NCI-H345 (cell line): Measurements from ENCODE around the gene TENT4B.
"Not testable (repeated sequence)": the region's sequence is repeated elsewhere in the genome, so short reads cannot be mapped to it uniquely, and the experiment has no call there.

Source experiments
- DNase-seq: peaks from one replicate; lab custom pipeline; 2025; lab: John Stamatoyannopoulos, UW

TENT4B gene

GRCh38 chr16:50154420-50154950 is 1.4 kb downstream of the TENT4B start:
- no peak for DNase-seq

DNA sequence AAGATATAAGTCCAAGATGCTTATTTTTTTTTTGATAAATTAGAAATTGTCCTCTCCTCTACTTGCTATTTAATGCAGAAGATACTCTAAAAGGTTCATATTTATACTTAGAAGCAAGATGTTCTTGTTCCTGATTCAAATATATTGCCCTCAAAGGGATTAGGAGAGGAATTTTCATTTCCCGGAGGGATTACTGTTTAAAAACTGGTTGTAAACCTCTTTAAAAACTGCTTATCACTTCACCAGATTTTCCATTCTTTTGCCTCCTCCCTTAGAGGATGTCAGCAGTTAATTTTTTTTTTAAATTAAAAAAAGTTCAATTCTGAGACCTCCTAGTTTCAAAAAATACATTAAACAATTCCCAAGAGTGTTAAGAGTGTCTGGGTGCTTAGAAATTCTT is 2.8 kb downstream of the TENT4B start:
- no peak for DNase-seq

DNA sequence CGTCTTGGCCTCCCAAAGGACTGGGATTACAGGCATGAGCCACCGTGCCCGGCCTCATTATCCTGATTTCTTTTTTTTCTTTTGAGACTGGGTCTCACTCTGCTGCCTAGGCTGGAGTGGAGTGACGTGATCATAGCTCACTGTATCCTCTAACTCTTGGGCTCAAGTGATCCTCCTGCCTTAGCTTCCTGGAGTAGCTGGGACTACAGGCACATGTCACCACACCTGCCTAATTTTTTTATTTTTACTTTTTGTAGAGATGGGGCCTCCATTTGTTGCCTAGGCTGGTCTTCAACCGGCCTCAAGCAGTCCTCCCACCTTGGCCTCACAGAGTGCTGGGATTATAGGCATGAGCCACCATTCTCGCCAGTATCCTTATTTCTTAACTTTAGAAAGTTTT is 3.5 kb downstream of the TENT4B start:
- DNase-seq = no peak

GRCh38 chr16:50160495-50161164 is 7.5 kb downstream of the TENT4B start:
- DNase-seq = no peak

DNA sequence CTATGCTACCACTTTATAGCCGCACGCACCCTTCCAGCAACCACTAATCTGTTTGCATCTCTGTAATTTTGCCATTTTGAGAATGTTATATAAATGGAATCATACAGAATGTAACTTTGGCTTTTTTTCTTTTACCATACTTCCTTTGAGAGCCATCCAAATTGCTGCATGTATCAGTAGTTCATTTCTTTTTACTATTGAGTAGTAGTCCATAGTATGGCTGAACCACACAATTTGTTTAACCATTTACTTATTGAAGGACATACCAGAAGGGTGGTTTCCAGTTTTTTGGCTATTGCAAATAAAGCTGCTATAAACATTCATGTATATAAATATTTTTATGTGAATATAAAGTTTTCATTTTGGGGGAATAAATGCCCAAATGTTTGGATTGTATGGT is 8.8 kb downstream of the TENT4B start:
- no peak for DNase-seq

DNA sequence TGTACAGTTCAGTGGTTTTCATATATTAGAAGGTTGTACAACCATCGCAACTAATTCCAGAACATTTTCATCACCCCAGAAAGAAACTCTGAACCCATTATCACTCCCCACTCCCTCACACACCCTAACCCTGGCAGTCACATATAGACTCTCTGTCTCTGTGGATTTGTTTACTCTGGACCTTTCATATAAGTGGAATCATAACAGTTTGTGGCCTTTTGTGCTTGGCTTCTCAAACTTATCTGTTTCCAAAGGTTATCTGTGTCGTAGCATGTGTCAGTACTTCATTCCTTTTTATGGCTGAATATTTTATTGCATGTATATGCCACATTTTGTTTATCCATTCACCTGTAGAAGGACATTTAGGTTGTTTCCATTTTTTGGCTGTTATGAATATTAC is 12.4 kb downstream of the TENT4B start:
- no peak for DNase-seq

DNA sequence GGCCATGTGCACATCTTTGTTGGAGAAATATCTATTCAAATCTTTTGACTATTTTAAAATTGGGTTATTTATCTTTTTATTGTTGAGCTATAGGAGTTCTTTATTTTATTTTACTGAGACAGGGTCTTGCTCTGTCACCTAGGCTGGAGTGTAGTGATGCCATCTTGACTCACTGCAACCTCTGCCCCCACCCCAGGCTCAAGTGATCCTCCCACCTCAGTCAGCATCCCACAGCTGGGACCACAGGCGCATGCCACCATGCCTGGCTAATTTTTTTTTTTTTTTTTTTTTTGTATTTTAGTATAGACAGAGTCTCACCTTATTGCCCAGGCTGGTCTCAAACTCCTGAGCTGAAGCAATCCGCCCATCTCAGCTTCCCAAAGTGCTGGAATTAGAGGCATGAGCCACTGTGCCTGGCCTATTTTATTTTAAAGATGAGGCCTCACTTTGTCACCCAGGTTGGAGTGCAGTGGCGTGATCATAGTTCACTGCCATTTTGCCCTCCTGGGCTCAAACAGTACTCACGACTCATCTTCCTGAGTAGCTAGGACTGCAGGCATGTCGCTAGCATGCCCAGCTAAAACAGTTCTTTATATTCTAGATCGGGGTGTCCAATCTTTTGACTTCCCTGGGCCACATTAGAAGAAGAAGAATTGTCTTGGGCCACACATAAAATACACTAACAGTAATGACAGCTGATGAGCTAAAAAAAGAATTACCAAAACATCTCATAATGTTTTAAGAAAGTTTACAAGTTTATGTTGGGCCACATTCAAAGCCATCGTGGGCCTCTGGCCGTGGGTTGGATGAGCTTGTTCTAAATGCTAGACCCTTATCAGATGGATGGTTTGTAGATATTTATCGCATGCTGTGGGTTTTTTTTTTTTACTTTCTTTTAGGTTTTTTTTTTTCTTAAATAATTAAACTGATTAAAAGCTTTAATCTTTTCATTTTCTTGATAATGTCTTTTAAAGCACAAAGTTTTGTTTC is 13.7 kb downstream of the TENT4B start:
- no peak for DNase-seq

DNA sequence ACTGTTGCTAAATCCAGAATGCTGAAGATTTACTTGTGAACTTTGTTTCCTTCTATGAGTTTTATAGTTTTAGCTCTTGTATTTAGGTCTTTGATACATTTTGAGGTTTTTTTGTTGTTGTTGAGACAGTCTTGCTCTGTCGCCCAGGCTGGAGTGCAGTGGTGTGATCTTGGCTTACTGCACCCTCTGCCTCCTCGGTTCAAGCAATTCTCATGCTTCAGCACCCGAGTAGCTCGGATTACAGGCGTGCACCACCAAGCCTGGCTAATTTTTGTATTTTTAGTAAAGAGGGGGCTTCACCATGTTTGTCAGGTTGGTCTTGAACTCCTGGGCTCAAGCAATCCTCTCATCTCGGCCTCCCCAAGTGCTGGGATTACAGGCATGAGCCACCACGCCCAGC is 14.4 kb downstream of the TENT4B start:
- DNase-seq = no peak

GRCh38 chr16:50169555-50170096 is 16.5 kb downstream of the TENT4B start:
- DNase-seq = no peak

DNA sequence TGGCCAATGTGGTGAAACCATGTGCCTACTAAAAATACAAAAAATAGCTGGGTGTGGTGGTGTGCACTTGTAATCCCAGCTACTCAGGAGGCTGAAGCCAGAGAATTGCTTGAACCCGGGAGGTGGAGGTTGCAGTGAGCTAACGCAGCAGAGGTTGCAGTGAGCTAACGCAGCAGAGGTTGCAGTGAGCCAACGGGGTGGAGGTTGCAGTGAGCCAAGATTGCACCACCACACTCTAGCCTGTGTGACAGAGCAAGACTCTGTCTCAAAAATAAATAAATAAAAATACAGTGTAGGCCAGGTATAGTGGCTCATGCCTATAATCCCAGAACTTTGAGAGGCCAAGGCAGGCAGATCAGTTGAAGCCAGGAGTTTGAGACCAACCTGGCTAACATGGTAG is 18.7 kb downstream of the TENT4B start:
- DNase-seq = not testable (repeated sequence)

DNA sequence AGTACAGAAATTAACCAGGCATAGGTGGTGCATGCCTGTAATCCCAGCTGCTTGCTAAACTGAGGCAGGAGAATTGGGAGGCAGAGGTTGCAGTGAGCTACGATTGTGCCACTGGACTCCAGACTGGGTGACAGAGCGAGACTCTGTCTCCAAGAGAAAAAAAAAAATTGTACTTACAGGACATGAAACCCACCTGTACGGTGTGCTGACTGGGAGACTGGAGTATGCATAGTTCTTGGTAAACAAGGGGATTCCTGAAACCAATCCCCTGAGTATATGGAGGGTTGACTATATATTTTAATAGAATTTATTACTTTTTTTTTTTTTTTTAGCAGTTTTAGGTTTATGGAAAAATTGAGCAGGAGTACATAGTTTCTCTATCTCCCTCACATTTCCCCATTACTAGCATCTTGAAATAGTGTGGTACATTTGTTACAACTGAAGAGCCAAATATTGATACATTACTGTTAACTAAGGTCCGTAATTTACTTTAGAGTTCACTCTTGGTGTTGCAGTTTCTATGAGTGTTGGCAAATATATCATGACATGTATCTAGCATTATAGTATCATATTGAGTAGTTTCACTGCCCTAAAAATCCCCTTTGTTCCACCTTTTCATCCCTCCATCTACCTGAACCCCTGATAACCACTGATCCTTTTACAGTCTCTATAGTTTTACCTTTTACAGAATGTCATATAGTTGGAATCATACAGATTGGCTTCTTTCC is 19.3 kb downstream of the TENT4B start:
- DNase-seq = no peak

- no peak for DNase-seq
Observed at GRCh38 chr16:50173316-50173715, 20.2 kb downstream of the TENT4B start.

- DNase-seq = no peak
Observed at GRCh38 chr16:50178491-50178941, 25.4 kb downstream of the TENT4B start.

GRCh38 chr16:50182441-50182840 is 29.3 kb downstream of the TENT4B start:
- no peak for DNase-seq

- DNase-seq = no peak
Observed at GRCh38 chr16:50183316-50183715, 30.2 kb downstream of the TENT4B start.

DNA sequence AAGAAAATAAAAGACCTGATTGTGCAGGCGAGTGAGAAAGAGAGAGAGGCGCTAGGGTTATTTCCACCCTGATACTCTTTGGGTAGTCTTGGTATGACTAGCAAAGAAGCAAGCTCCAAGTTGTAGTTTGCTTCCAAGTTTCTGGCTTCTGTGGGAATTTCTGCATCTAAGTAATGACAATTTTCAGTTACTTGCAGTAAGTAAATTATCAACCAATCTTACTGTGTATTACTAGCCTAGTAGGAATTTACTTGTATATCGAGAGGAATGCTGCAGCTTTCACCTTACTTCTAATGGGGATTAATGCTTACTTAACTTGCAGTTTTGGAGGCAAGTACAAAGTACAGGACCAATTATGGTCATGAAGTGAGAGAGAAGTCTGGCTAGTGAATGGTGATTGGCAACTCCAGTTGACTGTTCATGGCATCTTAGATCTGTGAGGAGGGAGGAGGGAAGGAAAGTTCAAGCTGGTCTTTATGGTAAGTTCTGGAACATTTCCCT is 31.9 kb downstream of the TENT4B start:
- no peak for DNase-seq

GRCh38 chr16:50188619-50189136 is 35.6 kb downstream of the TENT4B start:
- DNase-seq = no peak

- DNase-seq = no peak
Observed at GRCh38 chr16:50190292-50190691, 37.2 kb downstream of the TENT4B start.

- no peak for DNase-seq
Observed at GRCh38 chr16:50192386-50193050, 39.4 kb downstream of the TENT4B start.

GRCh38 chr16:50193594-50193993 is 40.5 kb downstream of the TENT4B start:
- no peak for DNase-seq

DNA sequence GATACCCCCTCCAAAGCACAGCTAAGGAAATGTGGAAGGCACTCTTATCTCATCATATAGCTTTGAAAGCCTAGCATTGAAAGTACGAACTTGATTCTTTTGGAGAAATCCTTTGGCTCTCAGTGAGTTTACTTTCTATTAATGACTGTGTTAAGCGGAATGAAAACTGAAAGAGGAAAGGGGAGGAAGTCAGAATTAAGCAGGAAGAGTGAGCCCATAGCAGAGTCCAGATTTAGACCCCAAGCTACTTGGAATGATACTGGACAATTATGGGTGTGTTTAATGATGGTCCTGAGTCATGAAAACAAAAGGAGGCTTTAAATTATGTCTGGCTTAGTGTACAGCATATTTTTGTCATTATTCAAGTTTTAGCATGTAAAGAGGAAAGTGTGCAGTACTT is 42.2 kb downstream of the TENT4B start:
- DNase-seq = no peak
